Bronchial epithelial cell (primary cell): ENCODE results near the gene HDAC4. TPM values are rescaled to one million over a fixed set of nuclear protein-coding genes. Genes with fewer than 3 reads are reported as not detected.

Experiments used
- DNase-seq: peaks from one replicate; pipeline ENCODE4 v3.0.0-alpha.2; 2010; ENCODE audit warnings: low read depth
- FAIRE-seq: peaks from 2 replicates; lab custom pipeline; 2011; peaks lifted over from hg19 to GRCh38; lab: Jason Lieb, UNC
- H3K27me3 ChIP-seq: 2 replicates; pipeline ENCODE4 v1.5.1; 2011; ENCODE audit warnings: low read length; ENCODE audit not compliant: control insufficient read depth, insufficient read depth
- H3K36me3 ChIP-seq: 2 replicates; pipeline ENCODE4 v1.5.1; 2011; ENCODE audit warnings: low read length; ENCODE audit not compliant: control insufficient read depth, insufficient read depth
- H3K4me3 ChIP-seq: 2 replicates; pipeline ENCODE4 v1.5.1; 2011; ENCODE audit warnings: mild to moderate bottlenecking, low read depth, low read length, control low read depth
- total RNA-seq: library from RNA; depleted of rRNA; stranded (reverse); fragments of >200 nt; gene quantifications from 2 replicates; pipeline ENCODE4 v1.2.1, GENCODE V29; 2014
- TF ChIP-seq, protein P1 (sequence below): IDR thresholded peaks from 2 replicates; pipeline ENCODE4 v1.5.1; 2011; ENCODE audit warnings: mild to moderate bottlenecking, moderate library complexity, low read length, control low read depth, inconsistent platforms; ENCODE audit not compliant: insufficient read depth, severe bottlenecking

HDAC4 gene
- total RNA-seq, 1 donor from 2014 or later: 5.3 TPM

DNA sequence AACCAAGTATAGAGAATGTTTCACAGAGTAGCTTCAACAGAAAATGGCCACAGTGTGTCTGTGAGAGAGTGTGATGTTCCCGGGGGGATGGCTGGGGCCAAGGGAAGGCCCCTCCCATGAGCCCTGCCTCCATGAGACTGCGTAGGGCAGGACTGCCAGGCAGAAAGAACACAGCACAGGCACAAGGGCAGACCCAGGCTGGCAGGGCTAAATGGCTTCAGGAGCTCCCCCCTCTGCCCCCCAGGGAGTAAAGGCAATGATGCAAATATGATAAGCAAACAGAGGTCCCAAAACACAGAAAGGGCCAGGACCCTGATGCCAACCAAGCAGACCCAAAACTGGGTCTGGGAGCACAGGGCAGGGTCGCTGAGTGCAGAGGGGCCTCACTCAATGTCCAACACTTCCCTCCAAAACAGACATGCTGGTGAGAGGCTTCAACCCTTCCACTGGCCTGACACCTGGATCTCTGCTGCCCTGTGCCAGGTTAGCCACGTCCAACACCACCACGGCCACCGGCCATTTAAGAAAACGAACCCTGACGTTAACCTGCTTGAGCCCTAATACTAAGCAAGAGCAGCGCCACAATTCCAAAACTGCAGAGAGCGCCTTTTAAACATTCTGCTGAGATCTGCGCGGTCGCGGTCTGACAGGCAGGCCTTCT, 90.3 kb downstream of the HDAC4 start:
- Histone ChIP-seq H3K36me3 (no peaks in the 10 kb centered on the region), H3K4me3 (no peak overlapping the region), H3K27me3 (no peaks in the 10 kb centered on the region)
- no peak for FAIRE-seq
- DNase-seq: no peak
- TF ChIP-seq, protein P1, sequence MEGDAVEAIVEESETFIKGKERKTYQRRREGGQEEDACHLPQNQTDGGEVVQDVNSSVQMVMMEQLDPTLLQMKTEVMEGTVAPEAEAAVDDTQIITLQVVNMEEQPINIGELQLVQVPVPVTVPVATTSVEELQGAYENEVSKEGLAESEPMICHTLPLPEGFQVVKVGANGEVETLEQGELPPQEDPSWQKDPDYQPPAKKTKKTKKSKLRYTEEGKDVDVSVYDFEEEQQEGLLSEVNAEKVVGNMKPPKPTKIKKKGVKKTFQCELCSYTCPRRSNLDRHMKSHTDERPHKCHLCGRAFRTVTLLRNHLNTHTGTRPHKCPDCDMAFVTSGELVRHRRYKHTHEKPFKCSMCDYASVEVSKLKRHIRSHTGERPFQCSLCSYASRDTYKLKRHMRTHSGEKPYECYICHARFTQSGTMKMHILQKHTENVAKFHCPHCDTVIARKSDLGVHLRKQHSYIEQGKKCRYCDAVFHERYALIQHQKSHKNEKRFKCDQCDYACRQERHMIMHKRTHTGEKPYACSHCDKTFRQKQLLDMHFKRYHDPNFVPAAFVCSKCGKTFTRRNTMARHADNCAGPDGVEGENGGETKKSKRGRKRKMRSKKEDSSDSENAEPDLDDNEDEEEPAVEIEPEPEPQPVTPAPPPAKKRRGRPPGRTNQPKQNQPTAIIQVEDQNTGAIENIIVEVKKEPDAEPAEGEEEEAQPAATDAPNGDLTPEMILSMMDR: no peak

DNA sequence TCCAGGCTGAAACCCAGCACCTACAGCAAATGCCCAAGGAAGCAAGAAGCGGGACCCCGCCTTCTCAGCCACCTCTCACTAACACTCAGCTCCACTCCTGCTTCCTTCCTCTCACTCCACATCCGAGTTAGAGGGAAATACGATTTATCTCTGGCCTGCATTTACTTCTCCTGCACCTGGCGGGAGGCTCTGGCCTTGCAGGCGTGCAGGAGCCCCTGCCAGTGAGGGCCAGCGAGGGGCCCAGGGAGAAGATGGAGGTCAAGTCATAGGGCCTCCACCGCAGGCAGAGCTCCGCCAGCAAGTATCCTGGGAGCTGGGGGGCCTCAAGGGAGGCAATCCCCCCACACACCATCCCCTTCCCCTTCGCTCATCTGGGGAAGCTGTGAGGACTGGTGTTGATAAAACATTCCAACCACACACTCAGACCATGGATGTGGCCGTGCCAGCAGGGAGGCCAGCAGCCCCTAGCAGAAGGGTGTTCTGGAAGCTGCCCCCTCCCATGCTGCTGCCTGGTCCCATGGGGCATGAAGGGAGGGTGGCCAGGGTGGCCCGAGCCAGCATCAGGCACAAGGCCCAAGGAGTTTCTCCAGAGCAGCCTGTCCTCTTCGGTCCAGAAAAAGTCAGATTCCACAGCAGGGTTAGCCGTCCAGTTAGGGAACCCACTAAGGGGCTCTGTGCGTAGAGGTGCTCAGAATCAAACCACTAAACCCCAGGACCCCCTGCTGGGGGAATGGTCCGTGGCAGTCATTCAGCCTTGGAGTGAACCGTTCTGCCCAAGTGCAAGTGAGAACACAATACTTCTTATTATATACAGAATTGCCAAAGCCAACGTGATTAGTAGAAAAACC, 91.2 kb downstream of the HDAC4 start:
- DNase-seq: no peak
- H3K4me3 ChIP-seq: no peak overlapping the region
- H3K36me3 ChIP-seq: no peaks in the 10 kb centered on the region
- H3K27me3 ChIP-seq: no peaks in the 10 kb centered on the region
- FAIRE-seq: no peak
- TF ChIP-seq, protein P1: no peak

DNA sequence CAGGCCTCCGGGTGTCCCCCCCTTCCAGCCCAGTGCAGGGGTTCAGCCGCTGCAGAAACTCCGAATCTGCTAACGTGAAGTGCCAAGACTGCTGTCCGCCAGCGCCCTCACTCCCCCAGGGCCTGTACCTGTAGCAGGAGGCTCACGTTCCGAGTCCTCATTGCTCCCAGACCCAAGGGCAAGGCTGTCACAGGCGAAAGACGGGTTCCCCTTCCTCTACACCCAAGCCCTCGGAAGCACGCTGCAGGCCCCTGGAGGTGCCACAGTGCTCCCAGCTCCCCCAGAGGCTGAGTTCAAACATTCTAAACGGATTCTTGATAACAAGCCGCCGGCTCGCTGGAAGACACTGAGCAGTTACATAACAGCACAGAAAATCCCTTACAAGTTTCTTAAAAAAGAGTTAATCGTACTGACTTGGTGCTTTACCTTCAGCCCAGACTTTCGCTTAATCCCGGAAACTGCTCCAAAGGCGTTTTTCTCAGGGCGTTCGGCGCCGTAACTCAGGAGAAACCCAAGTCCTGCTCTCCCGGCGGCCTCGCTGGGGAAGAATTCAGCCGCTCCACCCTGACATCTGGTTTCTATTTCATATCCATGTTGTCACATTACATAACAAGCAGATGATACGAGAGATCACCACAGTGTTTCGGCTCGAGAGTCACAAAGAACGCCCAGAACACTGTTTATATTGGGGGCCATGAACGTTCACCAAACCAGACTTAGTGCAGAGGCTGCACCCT, 92.0 kb downstream of the HDAC4 start:
- FAIRE-seq (no peak), DNase-seq (no peak)
- no peaks in the 10 kb centered on the region for H3K36me3 ChIP-seq
- no peak overlapping the region for H3K4me3 ChIP-seq
- TF ChIP-seq, protein P1: no peak
- H3K27me3 ChIP-seq: no peaks in the 10 kb centered on the region

DNA sequence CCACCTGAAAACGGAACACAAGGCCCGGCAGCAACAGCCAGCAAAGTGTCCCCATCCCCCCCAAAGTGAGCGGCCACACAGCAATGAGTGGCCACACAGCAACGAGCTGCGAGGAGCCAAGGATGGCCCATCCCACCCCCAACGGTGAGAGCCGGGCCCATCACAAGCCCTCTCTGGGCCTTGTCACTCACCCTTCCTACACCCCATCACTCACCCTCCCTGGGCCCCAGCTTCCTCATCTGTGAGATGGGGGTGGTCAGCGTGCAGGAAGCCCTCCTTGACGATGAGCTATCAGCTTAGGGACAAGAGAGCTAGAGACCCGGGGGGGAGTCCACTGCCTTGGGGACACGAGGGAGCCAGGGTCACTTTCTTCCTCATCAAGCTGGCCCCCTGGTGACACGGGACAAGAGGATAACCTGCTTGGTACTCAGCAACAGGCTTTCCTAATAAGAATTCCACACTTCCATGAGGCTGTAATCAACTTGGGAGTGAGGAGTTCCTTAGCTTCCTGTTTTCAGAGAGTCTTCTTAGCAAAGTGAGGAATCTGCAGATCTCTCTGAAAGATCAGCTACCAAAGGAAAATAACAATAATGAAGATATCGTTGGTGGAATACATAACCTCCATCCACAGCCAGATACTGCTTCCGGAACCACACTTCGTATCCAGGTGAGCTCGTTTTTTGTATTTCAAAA, 92.8 kb downstream of the HDAC4 start:
- FAIRE-seq (no peak), DNase-seq (no peak)
- Histone ChIP-seq H3K27me3 (no peaks in the 10 kb centered on the region), H3K36me3 (no peaks in the 10 kb centered on the region), H3K4me3 (no peak overlapping the region)
- TF ChIP-seq, protein P1: no peak

DNA sequence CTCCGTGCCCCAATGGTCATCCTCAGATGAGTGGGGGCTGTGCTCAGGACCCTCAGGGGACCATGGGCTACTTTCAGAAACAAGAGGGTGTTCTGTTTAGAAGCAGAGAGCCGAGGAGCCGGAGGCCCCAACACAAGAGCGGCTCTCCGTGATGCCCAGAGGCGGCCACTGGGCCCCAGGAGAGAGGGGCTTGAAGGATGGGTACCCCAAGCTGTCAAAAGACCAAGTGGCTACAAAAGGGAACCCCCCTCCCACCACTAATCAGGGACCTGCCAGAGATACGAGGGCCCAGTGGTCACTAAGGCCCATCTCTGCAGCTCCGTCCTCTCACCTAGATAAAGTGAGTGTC, 93.6 kb downstream of the HDAC4 start:
- Histone ChIP-seq H3K36me3 (no peaks in the 10 kb centered on the region), H3K4me3 (no peak overlapping the region), H3K27me3 (no peaks in the 10 kb centered on the region)
- FAIRE-seq (no peak), DNase-seq (no peak)
- TF ChIP-seq, protein P1: no peak
